Endometrial microvascular endothelial cells (primary cell): ENCODE results near the gene ZNF285. TPM values are rescaled to one million over a fixed set of nuclear protein-coding genes. Genes with fewer than 3 reads are reported as not detected.
"Not testable (repeated sequence)": the region's sequence is repeated elsewhere in the genome, so short reads cannot be mapped to it uniquely, and the experiment has no call there.

ENCODE experiments used
- in situ Hi-C: cut with HindIII; loops from 2 replicates; pipeline ENCODE4 v1.10.0; 2017; ENCODE audit warnings: low sequenced_read_pairs, low pct_unique_long_range_greater_than_20kb; ENCODE audit errors: inconsistent ontology term
- total RNA-seq: library from RNA; depleted of rRNA; stranded (reverse); fragments of >200 nt; gene quantifications from one replicate; pipeline ENCODE4 v1.2.3, GENCODE V29; 2015; ENCODE audit errors: inconsistent ontology term

ZNF285 gene
- 2.1 TPM for total RNA-seq

GRCh38 chr19:44401139-44402115 lies at the start of gene ZNF285:
Gene ZNF285, minus strand, starts transcription at chr19:44401608. Its CDS starts 4,395 bp downstream, at chr19:44397213.
- in situ Hi-C loops: no loop called here

- in situ Hi-C loops: no loop called here
Measured at GRCh38 chr19:44447916-44448674, 46.7 kb upstream of the ZNF285 start, which contains the start of gene ZNF229. Gene ZNF229, minus strand, starts transcription at chr19:44448472. Its CDS starts 5,625 bp downstream, at chr19:44442847.

- in situ Hi-C loops: no loop called here
Measured at GRCh38 chr19:44438441-44438840, 37.0 kb upstream of the ZNF285 start.

- in situ Hi-C loops: no loop called here
Measured at GRCh38 chr19:44435441-44435840, 34.0 kb upstream of the ZNF285 start.

- in situ Hi-C loops: no loop called here
Measured at GRCh38 chr19:44430956-44431355, 29.5 kb upstream of the ZNF285 start.

GRCh38 chr19:44415553-44415952 lies 14.1 kb upstream of the ZNF285 start:
- in situ Hi-C loops: not testable (repeated sequence)

GRCh38 chr19:44389268-44389667 lies 12.1 kb downstream of the ZNF285 start:
- in situ Hi-C loops: not testable (repeated sequence)

GRCh38 chr19:44374789-44375188 lies 26.6 kb downstream of the ZNF285 start:
- in situ Hi-C loops: no loop called here

GRCh38 chr19:44371815-44372480 lies 29.5 kb downstream of the ZNF285 start:
- in situ Hi-C loops: no loop called here

GRCh38 chr19:44367024-44367423 lies 34.4 kb downstream of the ZNF285 start:
- in situ Hi-C loops: no loop called here

- in situ Hi-C loops: no loop called here
Measured at GRCh38 chr19:44356383-44357111, 44.9 kb downstream of the ZNF285 start, which contains the start of gene ZNF112. Gene ZNF112, minus strand, starts transcription at chr19:44356680. Its CDS starts 16,141 bp downstream, at chr19:44340539.

GRCh38 chr19:44346556-44346955 lies 54.9 kb downstream of the ZNF285 start:
- in situ Hi-C loops: no loop called here

- in situ Hi-C loops: no loop called here
Measured at GRCh38 chr19:44345959-44346358, 55.4 kb downstream of the ZNF285 start.

GRCh38 chr19:44344255-44344654 lies 57.2 kb downstream of the ZNF285 start:
- in situ Hi-C loops: no loop called here

GRCh38 chr19:44341794-44342193 lies 59.6 kb downstream of the ZNF285 start:
- in situ Hi-C loops: no loop called here

GRCh38 chr19:44334639-44335038 lies 66.8 kb downstream of the ZNF285 start:
- in situ Hi-C loops: not testable (repeated sequence)
